K562 (cell line): Measurements from ENCODE around the gene ZKSCAN8. TPM values are rescaled to one million over a fixed set of nuclear protein-coding genes. Genes with fewer than 3 reads are reported as not detected.

Source experiments
- ATAC-seq: fragments of 200-7000 bp; cut with Tn5 transposase; 3 replicates; pipeline ENCODE4 v1.9.1; 2020; ENCODE audit warnings: moderate library complexity
- BruUV-seq: library from RNA; stranded (reverse); fragments of 400-500 nt; replicated peaks from 2 replicates; lab custom pipeline; 2021; lab: Mats Ljungman, UMichigan
- CTCF ChIA-PET: fragments of 300-600 bp; formaldehyde crosslinking; extraction: SDS; loops from one replicate; lab custom pipeline; 2021; ENCODE audit warnings: low intra/inter-chr PET ratio; lab: Yijun Ruan, JAX
- POLR2A ChIA-PET: fragments of 300-600, 350-650 bp; sonication (Branson Sonifier 250); formaldehyde crosslinking; extraction: SDS; loops from one replicate; lab custom pipeline; 2021; ENCODE audit warnings: antibody characterized with exemption, inconsistent platforms; lab: Yijun Ruan, JAX
- DNase-seq, 4 experiments: peaks; one replicate each; pipeline versions ENCODE4 v3.0.0 to v3.0.0-alpha.2; 2011 to 2018; ENCODE audit warnings: low spot score in 3 of 4, mixed read lengths in 3 of 4; ENCODE audit errors: extremely low read depth in 1 of 4
- FAIRE-seq: peaks from 2 replicates; lab custom pipeline; 2011; peaks lifted over from hg19 to GRCh38; lab: Jason Lieb, UNC
- H2AFZ ChIP-seq: 2 replicates; pipeline ENCODE4 v1.6.0; 2011; ENCODE audit warnings: low read depth, low read length, control low read depth, inconsistent platforms
- H3K27ac ChIP-seq: fragments of 200-600 bp; 3 replicates; pipeline ENCODE4 v1.8.0; 2011; ENCODE audit warnings: low read depth, mild to moderate bottlenecking, control low read depth, inconsistent platforms, low read length, moderate library complexity, mixed read lengths; ENCODE audit errors: extremely low read depth
- H3K27me3 ChIP-seq, 2 experiments: fragments of 300-600 bp in 1 of 2; 2 replicates in 1 of 2; 3 replicates in 1 of 2; pipeline versions ENCODE4 v1.6.0 to v1.8.0; 2011; ENCODE audit warnings: inconsistent platforms in 2 of 2, low read length in 2 of 2, mild to moderate bottlenecking in 1 of 2, mixed read lengths in 1 of 2, moderate library complexity in 1 of 2; ENCODE audit not compliant: control insufficient read depth in 2 of 2, insufficient read depth in 2 of 2
- H3K36me3 ChIP-seq: fragments of 300-600 bp; 3 replicates; pipeline ENCODE4 v1.8.0; 2011; ENCODE audit warnings: mild to moderate bottlenecking, low read length, inconsistent platforms; ENCODE audit not compliant: control insufficient read depth, insufficient read depth
- H3K4me1 ChIP-seq, 2 experiments: fragments of 200-600 bp in 1 of 2; replicated peaks in 1 of 2; 2 replicates in 1 of 2; 3 replicates in 1 of 2; pipeline versions ENCODE4 v1.5.1 to v1.8.0; 2011; ENCODE audit warnings: inconsistent platforms in 2 of 2, low read length in 2 of 2, mild to moderate bottlenecking in 1 of 2, mixed read lengths in 1 of 2, moderate library complexity in 1 of 2; ENCODE audit not compliant: control insufficient read depth in 2 of 2, insufficient read depth in 2 of 2
- H3K4me2 ChIP-seq: 2 replicates; pipeline ENCODE4 v1.6.1; 2011; ENCODE audit warnings: low read length, control low read depth, inconsistent platforms, mixed read lengths; ENCODE audit not compliant: insufficient read depth
- H3K4me3 ChIP-seq: fragments of 200-600 bp; sonication (generic), shearing (Covaris generic); 2 replicates; pipeline ENCODE4 v1.5.1; 2016; ENCODE audit warnings: control low read depth, inconsistent platforms
- H3K79me2 ChIP-seq: fragments of 200-600 bp; 3 replicates; pipeline ENCODE4 v1.8.0; 2011; ENCODE audit warnings: low read length, inconsistent platforms; ENCODE audit not compliant: control insufficient read depth, insufficient read depth
- H3K9ac ChIP-seq, 2 experiments: 2 replicates each; pipeline versions ENCODE4 v1.6.0 to v1.6.1; 2011; ENCODE audit warnings: low read depth in 2 of 2, low read length in 2 of 2, control low read depth in 1 of 2, inconsistent platforms in 1 of 2, mild to moderate bottlenecking in 1 of 2, mixed read lengths in 1 of 2; ENCODE audit not compliant: insufficient read depth in 1 of 2
- H3K9me1 ChIP-seq: one replicate; pipeline ENCODE4 v1.6.0; 2011; ENCODE audit warnings: inconsistent platforms, mild to moderate bottlenecking, low read length, moderate library complexity; ENCODE audit not compliant: control insufficient read depth, insufficient read depth
- H3K9me3 ChIP-seq: replicated peaks from 2 replicates; pipeline ENCODE4 v1.5.1; 2011; ENCODE audit warnings: low read depth, low read length, inconsistent platforms; ENCODE audit not compliant: control insufficient read depth, insufficient read depth
- H4K20me1 ChIP-seq: replicated peaks from 2 replicates; pipeline ENCODE4 v1.6.1; 2011; ENCODE audit warnings: low read length, inconsistent platforms, mixed read lengths; ENCODE audit not compliant: control insufficient read depth, insufficient read depth
- KLF13 ChIP-seq: fragments of 450-650 bp; IDR thresholded peaks from 2 replicates; pipeline ENCODE4 v1.6.1; 2016; ENCODE audit warnings: missing genetic modification characterization, low read depth, mild to moderate bottlenecking, missing compliant biosample characterization, moderate library complexity, borderline replicate concordance
- MEIS2 ChIP-seq: fragments of 450-650 bp; IDR thresholded peaks from 2 replicates; pipeline ENCODE4 v1.6.1; 2014; ENCODE audit warnings: mild to moderate bottlenecking; ENCODE audit not compliant: partially characterized antibody
- SMARCC2 ChIP-seq: fragments of 450-650 bp; IDR thresholded peaks from 2 replicates; pipeline ENCODE4 v1.6.1; 2017; ENCODE audit warnings: antibody characterized with exemption, moderate library complexity, mild to moderate bottlenecking, low read depth
- SUPT5H ChIP-seq: fragments of 450-650 bp; IDR thresholded peaks from 2 replicates; pipeline ENCODE4 v1.6.1; 2016
- ZNF143 ChIP-seq: sonication (generic); formaldehyde crosslinking; IDR thresholded peaks from 2 replicates; pipeline ENCODE4 v1.9.0; 2022; ENCODE audit warnings: mild to moderate bottlenecking, missing genetic modification reagents
- ZNF764 ChIP-seq: fragments of 250-450 bp; sonication (Bioruptor Pico); IDR thresholded peaks from 2 replicates; pipeline ENCODE4 v1.4.0; 2020; ENCODE audit warnings: low read depth, mild to moderate bottlenecking, moderate library complexity
- WGBS: fragments of 100-300 bp; shearing (Covaris generic); methylation state at CpG from one replicate; pipeline ENCODE4 v1.1.6; 2016; ENCODE audit warnings: low coverage, mixed read lengths; ENCODE audit not compliant: insufficient coverage; ENCODE audit errors: missing lambda C conversion rate; 5-methylcytosine and 5-hydroxymethylcytosine counted together
- in situ Hi-C: fragments of 300-500 bp; cut with MboI; formaldehyde crosslinking; loops from 4 replicates; pipeline ENCODE4 v1.15.0; 2018; ENCODE audit warnings: inconsistent platforms, mixed read lengths
- intact Hi-C: fragments of 100-400 bp; cut with micrococcal nuclease; formaldehyde crosslinking; loops from 2 replicates; pipeline ENCODE4 v1.14.2; 2022
- polyA plus RNA-seq, 8 experiments: library from polyadenylated mRNA; depleted of rRNA in 4 of 8; stranded (reverse) in 5 of 8; unstranded in 3 of 8; fragments of >200 nt; fragmentation: Nextera tagmentation in 2 of 8; fragmentation: Illumina TruSeq in 1 of 8; extraction: Ambion mirVana in 2 of 8; extraction: Trizol in 1 of 8; gene quantifications; 2 replicates each; pipeline versions ENCODE4 v1.2.1 to v1.2.3, GENCODE V29; 2011 to 2014; ENCODE audit warnings: inconsistent platforms in 1 of 8, missing spikeins in 1 of 8
- total RNA-seq, 7 experiments: library from RNA; depleted of rRNA in 6 of 7; stranded (reverse); fragments of >200 nt in 6 of 7; fragmentation: Illumina TruSeq in 2 of 7; extraction: Trizol in 2 of 7; gene quantifications; 2 replicates each; pipeline versions ENCODE4 v1.2.1 to v1.2.3, GENCODE V29; 2011 to 2021; ENCODE audit warnings: low replicate concordance in 1 of 7
- TF ChIP-seq, protein P1 (sequence below): fragments of 450-650 bp; IDR thresholded peaks from 2 replicates; pipeline ENCODE4 v1.6.1; 2016
- TF ChIP-seq, protein P2 (sequence below): sonication (generic); IDR thresholded peaks from 2 replicates; pipeline ENCODE4 v1.6.1; 2016

The ZKSCAN8 gene
- total and polyA plus RNA-seq, 9 of the 15 experiments (the other 6 are each of a cell fraction or from before 2014, with no cell fraction given) = 3.3 to 37.7 (median 21.7) TPM

DNA sequence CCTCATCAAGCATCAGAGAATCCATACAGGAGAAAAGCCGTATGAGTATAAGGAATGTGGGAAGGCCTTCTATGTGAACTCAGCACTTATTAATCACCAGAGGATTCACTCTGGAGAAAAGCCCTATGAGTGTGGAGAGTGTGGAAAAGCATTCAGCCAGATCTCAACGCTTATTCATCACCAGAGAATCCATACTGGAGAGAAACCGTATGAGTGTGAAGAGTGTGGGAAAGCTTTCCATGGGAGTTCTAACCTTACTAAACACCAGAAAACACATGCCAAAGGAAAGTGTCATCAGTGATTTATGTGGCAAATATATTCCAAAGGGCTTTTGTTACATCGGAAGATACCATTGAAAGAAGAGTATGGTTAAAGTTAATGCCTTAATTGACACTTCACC lies 25.4 kb downstream of the ZKSCAN8 start:
- H3K27ac ChIP-seq = no peak overlapping the region
- H3K27me3 ChIP-seq = no peaks in the 10 kb centered on the region
- FAIRE-seq (no peak), ATAC-seq (no peak), DNase-seq (no peak)
- no peaks in the 10 kb centered on the region for H4K20me1 ChIP-seq
- H3K9me1 ChIP-seq = no peaks in the 10 kb centered on the region
- no peaks in the 10 kb centered on the region for H3K79me2 ChIP-seq
- BruUV-seq = no TSS peak
- no peak overlapping the region for H3K4me2 ChIP-seq
- CTCF ChIA-PET = no interaction called here
- peaks cover 6% of the 10 kb centered on the region; the same call in 1 of the 3 replicates for H3K36me3 ChIP-seq
- no peak overlapping the region for H3K9ac ChIP-seq
- H3K4me1 ChIP-seq = peaks cover 0 to 8% of the 10 kb centered on the region in 2 experiments; a peak in 3 of 5 replicates
- no peak overlapping the region for H3K4me3 ChIP-seq
- POLR2A ChIA-PET = interaction anchor here (1.3 kb wide), 1 partner anchor 9 kb away, joined by 3 read pairs; no protein-coding TSS in a partner anchor
- TF ChIP-seq SUPT5H (no peak), SMARCC2 (no peak), KLF13 (tag) (no peak), MEIS2 (peak; percentile 30), ZNF764 (CRISPR knock-in tag) (no peak), ZNF143 (CRISPR knock-in tag) (no peak)
- TF ChIP-seq, protein P1, sequence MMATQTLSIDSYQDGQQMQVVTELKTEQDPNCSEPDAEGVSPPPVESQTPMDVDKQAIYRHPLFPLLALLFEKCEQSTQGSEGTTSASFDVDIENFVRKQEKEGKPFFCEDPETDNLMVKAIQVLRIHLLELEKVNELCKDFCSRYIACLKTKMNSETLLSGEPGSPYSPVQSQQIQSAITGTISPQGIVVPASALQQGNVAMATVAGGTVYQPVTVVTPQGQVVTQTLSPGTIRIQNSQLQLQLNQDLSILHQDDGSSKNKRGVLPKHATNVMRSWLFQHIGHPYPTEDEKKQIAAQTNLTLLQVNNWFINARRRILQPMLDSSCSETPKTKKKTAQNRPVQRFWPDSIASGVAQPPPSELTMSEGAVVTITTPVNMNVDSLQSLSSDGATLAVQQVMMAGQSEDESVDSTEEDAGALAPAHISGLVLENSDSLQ = peak; percentile 38
- TF ChIP-seq, protein P2, sequence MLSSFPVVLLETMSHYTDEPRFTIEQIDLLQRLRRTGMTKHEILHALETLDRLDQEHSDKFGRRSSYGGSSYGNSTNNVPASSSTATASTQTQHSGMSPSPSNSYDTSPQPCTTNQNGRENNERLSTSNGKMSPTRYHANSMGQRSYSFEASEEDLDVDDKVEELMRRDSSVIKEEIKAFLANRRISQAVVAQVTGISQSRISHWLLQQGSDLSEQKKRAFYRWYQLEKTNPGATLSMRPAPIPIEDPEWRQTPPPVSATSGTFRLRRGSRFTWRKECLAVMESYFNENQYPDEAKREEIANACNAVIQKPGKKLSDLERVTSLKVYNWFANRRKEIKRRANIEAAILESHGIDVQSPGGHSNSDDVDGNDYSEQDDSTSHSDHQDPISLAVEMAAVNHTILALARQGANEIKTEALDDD = no peak
- in situ Hi-C loops = no loop called here
- no peaks in the 10 kb centered on the region for H3K9me3 ChIP-seq
- no peak overlapping the region for H2AFZ ChIP-seq
- 47% methylated on average over 4 of the region's 4 CpGs for WGBS
- intact Hi-C loops = no loop called here
